T-cell (primary cell): ENCODE data around the gene PRR13. TPM values are rescaled to one million over a fixed set of nuclear protein-coding genes. Genes with fewer than 3 reads are reported as not detected.
"Not testable (repeated sequence)": the region's sequence is repeated elsewhere in the genome, so short reads cannot be mapped to it uniquely, and the experiment has no call there.

ENCODE experiments used
- ATAC-seq, 4 experiments: fragments of 200-7000 bp in 3 of 4; fragments of 150-1000 bp in 1 of 4; cut with Tn5 transposase; replicated peaks in 1 of 4; 1 replicate in 3 of 4; 2 replicates in 1 of 4; pipeline ENCODE4 v1.10.0; 2021; ENCODE audit warnings: moderate library complexity in 3 of 4, mild to moderate bottlenecking in 2 of 4, moderate number of reproducible peaks in 1 of 4
- CTCF ChIA-PET, 2 donors: fragments of 300-600 bp; sonication (Branson Sonifier 250); formaldehyde crosslinking; loops; one replicate each; lab custom pipeline; 2022; ENCODE audit warnings: antibody characterized with exemption in 2 of 2; lab: Charles Lee
- POLR2A ChIA-PET, 2 donors: fragments of 300-600 bp; sonication (Branson Sonifier 250); formaldehyde crosslinking; loops; one replicate each; lab custom pipeline; 2022; ENCODE audit warnings: antibody characterized with exemption in 2 of 2; lab: Charles Lee
- DNase-seq, 35 experiments: peaks; one replicate each; pipeline versions ENCODE4 v3.0.0 to v3.0.0-alpha.2; 2013 to 2023
- H3K27ac ChIP-seq: one replicate; pipeline ENCODE4 v1.5.1; 2013; ENCODE audit warnings: low read length
- H3K27me3 ChIP-seq, 2 experiments: replicated peaks in 1 of 2; 1 replicate in 1 of 2; 2 replicates in 1 of 2; pipeline versions ENCODE4 v1.6.1 to v1.7.0; 2013; ENCODE audit warnings: low read length in 1 of 2, mixed read lengths in 1 of 2; ENCODE audit not compliant: control insufficient read depth in 2 of 2, insufficient read depth in 2 of 2; ENCODE audit errors: extremely low read depth in 1 of 2
- H3K36me3 ChIP-seq, 2 donors: 1 replicate in 1 of 2; 2 replicates in 1 of 2; pipeline versions ENCODE4 v1.6.1 to v1.7.0; 2013; ENCODE audit warnings: low read length in 1 of 2; ENCODE audit not compliant: control insufficient read depth in 2 of 2, insufficient read depth in 1 of 2; ENCODE audit errors: extremely low read depth in 1 of 2
- H3K4me1 ChIP-seq, 2 experiments: 1 replicate in 1 of 2; 2 replicates in 1 of 2; pipeline versions ENCODE4 v1.6.1 to v1.7.0; 2013; ENCODE audit warnings: low read length in 2 of 2, mixed read lengths in 1 of 2; ENCODE audit not compliant: insufficient read depth in 2 of 2, control insufficient read depth in 1 of 2; ENCODE audit errors: extremely low read depth in 1 of 2
- H3K4me3 ChIP-seq, 2 donors: 1 replicate in 1 of 2; 2 replicates in 1 of 2; pipeline versions ENCODE4 v1.5.1 to v1.7.0; 2013; ENCODE audit warnings: mild to moderate bottlenecking in 2 of 2, low read length in 1 of 2, moderate library complexity in 1 of 2; ENCODE audit not compliant: control insufficient read depth in 1 of 2; ENCODE audit errors: extremely low read depth in 1 of 2
- H3K9me3 ChIP-seq: 2 replicates; pipeline ENCODE4 v1.7.0; 2013
- H3K27ac Mint-ChIP-seq, 2 donors: one replicate each; pipeline ENCODE4 v1.8.0; 2020 to 2021; ENCODE audit warnings: mild to moderate bottlenecking in 2 of 2, mixed read lengths in 2 of 2
- H3K27me3 Mint-ChIP-seq, 2 donors: one replicate each; pipeline ENCODE4 v1.8.0; 2021 to 2022; ENCODE audit warnings: mixed read lengths in 2 of 2
- H3K36me3 Mint-ChIP-seq: one replicate; pipeline ENCODE4 v1.8.0; 2021; ENCODE audit warnings: mixed read lengths
- H3K4me1 Mint-ChIP-seq, 3 donors: one replicate each; pipeline ENCODE4 v1.8.0; 2020 to 2022; ENCODE audit warnings: mixed read lengths in 3 of 3, mild to moderate bottlenecking in 1 of 3
- H3K4me3 Mint-ChIP-seq, 3 donors: one replicate each; pipeline ENCODE4 v1.8.0; 2020 to 2022; ENCODE audit warnings: mild to moderate bottlenecking in 3 of 3, mixed read lengths in 3 of 3, moderate library complexity in 3 of 3
- H3K9me3 Mint-ChIP-seq, 3 donors: one replicate each; pipeline ENCODE4 v1.8.0; 2020 to 2022; ENCODE audit warnings: mixed read lengths in 3 of 3
- WGBS: methylation state at CpG from one replicate; pipeline ENCODE4 v1.1.5; 2013; ENCODE audit warnings: missing lambda C conversion rate; ENCODE audit not compliant: insufficient coverage; 5-methylcytosine and 5-hydroxymethylcytosine counted together
- total RNA-seq, 35 experiments: library from RNA in 6 of 35; stranded (reverse) in 6 of 35; fragments of 120-200 nt in 1 of 35; gene quantifications; one replicate each; pipeline versions ENCODE4 v1.2.1 to v1.2.4 and lab custom pipeline; 2013 to 2026

The PRR13 gene
- total RNA-seq, 5 donors from 2014 or later (not counting 1 experiment from before 2014, with no cell fraction given): 175 to 215 (median 187) TPM

- WGBS: 80% methylated on average over 1 of the region's 7 CpGs
- H3K4me1 Mint-ChIP-seq: peaks cover 0 to 4% (median 4%) of the 10 kb centered on the region in 3 donors
- no peaks in the 10 kb centered on the region for H3K27me3 Mint-ChIP-seq
- ChIA-PET POLR2A (interaction anchor here in 1 of 2 donors (0.6 kb wide), 1 partner anchor 26 kb away, joined by 3 read pairs; no protein-coding TSS in a partner anchor), CTCF (interaction anchor here in 1 of 2 donors (0.5 kb wide), 1 partner anchor 17 kb away, joined by 3 read pairs; no protein-coding TSS in a partner anchor)
- Histone ChIP-seq H3K27me3 (peaks cover 0 to 5% of the 10 kb centered on the region in 2 experiments), H3K36me3 (no peaks in the 10 kb centered on the region), H3K9me3 (no peaks in the 10 kb centered on the region), H3K27ac (no peak overlapping the region), H3K4me1 (no peaks in the 10 kb centered on the region), H3K4me3 (no peak overlapping the region)
- H3K9me3 Mint-ChIP-seq: no peaks in the 10 kb centered on the region
- DNase-seq: no peak
- no peaks in the 10 kb centered on the region for H3K36me3 Mint-ChIP-seq
- peak in 3 of 4 experiments; percentile 62 to 81 (median 65) for ATAC-seq
- H3K4me3 Mint-ChIP-seq: no peak overlapping the region
- H3K27ac Mint-ChIP-seq: peak overlapping the region in 1 of 2 donors; percentile 5
Measured at GRCh38 chr12:53427905-53428594, 13.5 kb upstream of the PRR13 start.

- H3K27ac Mint-ChIP-seq: no peak overlapping the region
- ATAC-seq: no peak
Measured at GRCh38 chr12:53428741-53429140, 12.8 kb upstream of the PRR13 start.

GRCh38 chr12:53430116-53430515 lies 11.4 kb upstream of the PRR13 start:
- H3K9me3 Mint-ChIP-seq: no peaks in the 10 kb centered on the region
- POLR2A ChIA-PET: no interaction called here

More at GRCh38 chr12:53428741-53429140, 12.8 kb upstream of the PRR13 start:
- WGBS: 79% methylated on average over 2 of the region's 7 CpGs
- no peaks in the 10 kb centered on the region for H3K9me3 Mint-ChIP-seq
- peaks cover 0 to 6% of the 10 kb centered on the region in 2 experiments for H3K27me3 ChIP-seq
- no peaks in the 10 kb centered on the region for H3K36me3 ChIP-seq
- H3K9me3 ChIP-seq: no peaks in the 10 kb centered on the region
- DNase-seq: no peak
- CTCF ChIA-PET: no interaction called here
- peaks cover 0 to 4% (median 4%) of the 10 kb centered on the region in 3 donors for H3K4me1 Mint-ChIP-seq
- no peak overlapping the region for H3K4me3 ChIP-seq
- POLR2A ChIA-PET: no interaction called here
- H3K27me3 Mint-ChIP-seq: no peaks in the 10 kb centered on the region
- no peaks in the 10 kb centered on the region for H3K36me3 Mint-ChIP-seq
- no peak overlapping the region for H3K4me3 Mint-ChIP-seq
- H3K4me1 ChIP-seq: no peaks in the 10 kb centered on the region
- H3K27ac ChIP-seq: no peak overlapping the region

GRCh38 chr12:53431187-53431586 lies 10.3 kb upstream of the PRR13 start:
- no peaks in the 10 kb centered on the region for H3K36me3 Mint-ChIP-seq
- ChIA-PET CTCF (no interaction called here), POLR2A (no interaction called here)
- H3K4me3 Mint-ChIP-seq: no peak overlapping the region
- Histone ChIP-seq H3K4me3 (no peak overlapping the region), H3K36me3 (no peaks in the 10 kb centered on the region), H3K9me3 (no peaks in the 10 kb centered on the region), H3K27ac (no peak overlapping the region), H3K4me1 (no peaks in the 10 kb centered on the region), H3K27me3 (peaks cover 0 to 4% of the 10 kb centered on the region in 2 experiments)
- WGBS: 70% methylated on average over 3 of the region's 7 CpGs
- no peaks in the 10 kb centered on the region for H3K9me3 Mint-ChIP-seq
- H3K27me3 Mint-ChIP-seq: no peaks in the 10 kb centered on the region
- H3K27ac Mint-ChIP-seq: no peak overlapping the region
- peaks cover 0 to 4% (median 4%) of the 10 kb centered on the region in 3 donors for H3K4me1 Mint-ChIP-seq
- ATAC-seq (no peak), DNase-seq (no peak)

More at GRCh38 chr12:53430116-53430515, 11.4 kb upstream of the PRR13 start:
- ATAC-seq: no peak
- WGBS: 89% methylated on average over 2 of the region's 5 CpGs
- no peak overlapping the region for H3K27ac Mint-ChIP-seq
- CTCF ChIA-PET: no interaction called here
- no peak overlapping the region for H3K4me3 Mint-ChIP-seq
- H3K4me1 Mint-ChIP-seq: peaks cover 0 to 4% (median 4%) of the 10 kb centered on the region in 3 donors
- Histone ChIP-seq H3K4me3 (no peak overlapping the region), H3K27me3 (peaks cover 0 to 6% of the 10 kb centered on the region in 2 experiments), H3K9me3 (no peaks in the 10 kb centered on the region), H3K27ac (no peak overlapping the region), H3K4me1 (no peaks in the 10 kb centered on the region), H3K36me3 (no peaks in the 10 kb centered on the region)
- no peak for DNase-seq
- no peaks in the 10 kb centered on the region for H3K27me3 Mint-ChIP-seq
- H3K36me3 Mint-ChIP-seq: no peaks in the 10 kb centered on the region

- H3K36me3 ChIP-seq, H3K9me3 ChIP-seq, H3K27ac ChIP-seq, POLR2A ChIA-PET, DNase-seq, H3K4me3 Mint-ChIP-seq, H3K27ac Mint-ChIP-seq, H3K4me1 Mint-ChIP-seq, ATAC-seq, H3K4me1 ChIP-seq, H3K27me3 ChIP-seq, H3K4me3 ChIP-seq, H3K9me3 Mint-ChIP-seq, H3K27me3 Mint-ChIP-seq, H3K36me3 Mint-ChIP-seq: not testable (repeated sequence)
- CTCF ChIA-PET: interaction anchor here in 1 of 2 donors (0.6 kb wide), 2 partner anchors 287 to 1005 kb away, joined by 3 to 5 read pairs; no protein-coding TSS in a partner anchor
- WGBS: no CpG with 5 or more reads among the region's 9 CpGs
Measured at GRCh38 chr12:53435326-53435725, 6.2 kb upstream of the PRR13 start.

- CTCF ChIA-PET: interaction anchor here (0.6 to 1.6 kb wide), 3 partner anchors 39 to 116 kb away, joined by 3 to 4 read pairs (median 3); no protein-coding TSS in a partner anchor
- Histone ChIP-seq H3K4me1 (peaks cover 11 to 30% of the 10 kb centered on the region in 2 experiments), H3K36me3 (peaks cover 5 to 10% of the 10 kb centered on the region in 2 donors)
- Mint-ChIP-seq H3K36me3 (peaks cover 12% of the 10 kb centered on the region), H3K4me1 (peaks cover 23 to 36% (median 32%) of the 10 kb centered on the region in 3 donors)
- not testable (repeated sequence) for H3K27ac Mint-ChIP-seq, H3K4me3 Mint-ChIP-seq, H3K9me3 Mint-ChIP-seq, ATAC-seq, H3K4me3 ChIP-seq, H3K27me3 ChIP-seq, H3K27me3 Mint-ChIP-seq, H3K9me3 ChIP-seq, H3K27ac ChIP-seq, DNase-seq
- POLR2A ChIA-PET: interaction anchor here in 1 of 2 donors (0.6 to 1.7 kb wide), 3 partner anchors 60 to 66 kb away, joined by 3 to 11 read pairs (median 7); partner anchors contain the start of genes SP1 and TARBP2
Measured at GRCh38 chr12:53439582-53439981, 2.0 kb upstream of the PRR13 start.
